Measurements from ENCODE around the gene ARHGAP23.

ARHGAP23 gene

GRCh38 chr17:38532451-38532850 is 104.2 kb downstream of the ARHGAP23 start:
- no peak for DNase-seq

DNA sequence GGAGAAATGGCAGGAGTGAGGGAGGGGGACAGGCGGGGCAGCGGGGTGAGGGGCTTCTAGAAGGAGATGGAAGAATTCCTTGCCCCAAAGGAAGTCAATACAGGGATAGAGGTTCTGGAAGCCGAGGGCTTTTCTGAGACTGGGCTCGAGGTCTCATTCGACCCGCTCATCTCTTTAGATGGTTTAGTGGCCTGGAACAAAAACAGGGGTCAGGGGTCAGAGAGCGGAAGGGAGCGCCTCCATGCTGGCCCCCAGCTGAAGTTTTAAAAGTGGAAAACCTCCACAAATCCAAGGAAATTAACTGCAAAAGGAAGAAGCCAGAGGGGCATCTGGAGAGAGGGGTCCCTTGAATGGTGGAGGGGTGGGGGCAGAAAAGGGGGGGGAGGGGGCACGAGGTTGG is 105.0 kb downstream of the ARHGAP23 start:
- DNase-seq: no peak

- DNase-seq: no peak
These were observed 105.7 kb downstream of the ARHGAP23 start for GRCh38 chr17:38533866-38534497.

DNA sequence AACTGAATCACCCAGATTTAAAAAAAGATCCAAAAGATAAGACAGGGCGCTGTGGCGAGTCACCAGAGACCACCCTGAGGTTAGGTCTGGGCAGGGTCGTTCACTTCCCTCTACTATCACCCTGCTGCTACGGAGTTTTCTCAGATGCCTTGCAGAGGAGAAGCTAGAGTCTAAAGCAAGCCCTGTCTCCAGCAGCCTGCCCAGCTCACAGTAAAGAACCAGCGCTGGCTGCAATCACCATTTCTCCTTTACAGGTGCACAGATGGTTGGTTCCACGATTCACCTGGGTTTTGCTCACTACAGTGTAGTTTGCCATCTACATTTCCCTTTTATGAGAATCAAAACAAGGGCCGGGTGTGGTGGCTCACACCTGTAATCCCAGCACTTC is 106.2 kb downstream of the ARHGAP23 start:
- no peak for DNase-seq

- DNase-seq: no peak
These were observed 107.6 kb downstream of the ARHGAP23 start for GRCh38 chr17:38535886-38536285.

DNA sequence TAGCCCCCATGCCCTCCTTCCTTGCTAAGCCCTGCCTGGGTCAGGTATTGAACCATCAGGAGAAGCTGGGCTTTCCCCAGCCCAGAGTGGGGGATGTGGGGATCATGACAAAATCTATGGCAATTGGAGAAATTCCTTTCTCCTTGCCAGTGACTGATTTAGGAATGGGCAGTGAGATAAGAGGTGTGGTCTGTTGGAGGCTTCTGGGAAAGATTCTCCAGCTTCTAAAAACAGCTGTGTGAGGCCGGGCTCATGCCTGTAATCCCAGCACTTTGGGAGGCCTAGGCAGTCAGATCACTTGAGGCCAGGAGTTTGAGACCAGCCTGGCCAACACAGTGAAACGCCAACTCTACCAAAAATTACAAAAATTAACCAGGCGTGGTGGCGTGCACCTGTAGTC is 108.4 kb downstream of the ARHGAP23 start:
- DNase-seq: no peak

- no peak for DNase-seq
These were observed 110.6 kb downstream of the ARHGAP23 start for GRCh38 chr17:38538906-38539305.

DNA sequence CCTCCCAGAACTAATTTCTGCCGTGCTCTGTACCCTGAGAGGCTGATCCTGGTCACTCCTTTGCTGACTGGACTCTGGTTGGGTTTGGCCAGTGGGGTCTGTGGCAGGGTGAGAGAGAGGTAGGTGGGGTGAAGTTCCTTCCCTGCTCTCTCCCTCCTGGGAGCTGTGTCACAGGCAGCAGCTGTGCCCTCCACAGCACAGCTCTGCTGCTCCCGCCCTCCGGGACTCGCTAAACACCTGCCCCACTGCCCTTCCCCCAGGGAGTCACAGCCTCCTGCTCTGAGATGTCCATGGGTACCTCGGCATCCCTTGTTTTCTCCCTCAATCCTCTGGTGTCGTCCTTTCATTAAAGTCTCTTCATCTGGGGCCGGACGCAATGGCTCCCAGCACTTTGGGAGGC is 111.1 kb downstream of the ARHGAP23 start:
- DNase-seq: no peak

GRCh38 chr17:38540514-38541045 is 112.3 kb downstream of the ARHGAP23 start:
- DNase-seq: no peak

- no peak for DNase-seq
These were observed 113.0 kb downstream of the ARHGAP23 start for GRCh38 chr17:38541281-38541680.

DNA sequence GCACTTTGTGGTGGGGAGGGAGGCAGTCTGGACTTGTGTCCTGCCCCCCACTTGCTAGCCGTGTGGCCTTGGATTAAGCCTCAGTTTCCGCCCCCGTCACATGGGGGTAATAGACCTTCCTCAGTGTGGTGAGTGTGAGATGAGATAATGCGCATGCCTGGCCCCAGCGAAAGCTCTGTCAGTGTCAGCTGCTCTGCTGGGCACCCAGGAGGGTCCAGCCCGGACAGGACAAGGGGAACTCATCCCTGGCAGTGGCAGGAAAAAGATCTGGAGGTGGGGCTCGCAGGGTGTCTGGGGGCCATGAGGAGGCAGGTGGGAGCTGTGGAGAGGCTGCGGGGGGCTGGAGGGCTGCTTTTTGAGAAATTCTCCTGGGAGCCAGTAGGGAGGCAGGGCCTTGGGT is 114.0 kb downstream of the ARHGAP23 start:
- no peak for DNase-seq

DNA sequence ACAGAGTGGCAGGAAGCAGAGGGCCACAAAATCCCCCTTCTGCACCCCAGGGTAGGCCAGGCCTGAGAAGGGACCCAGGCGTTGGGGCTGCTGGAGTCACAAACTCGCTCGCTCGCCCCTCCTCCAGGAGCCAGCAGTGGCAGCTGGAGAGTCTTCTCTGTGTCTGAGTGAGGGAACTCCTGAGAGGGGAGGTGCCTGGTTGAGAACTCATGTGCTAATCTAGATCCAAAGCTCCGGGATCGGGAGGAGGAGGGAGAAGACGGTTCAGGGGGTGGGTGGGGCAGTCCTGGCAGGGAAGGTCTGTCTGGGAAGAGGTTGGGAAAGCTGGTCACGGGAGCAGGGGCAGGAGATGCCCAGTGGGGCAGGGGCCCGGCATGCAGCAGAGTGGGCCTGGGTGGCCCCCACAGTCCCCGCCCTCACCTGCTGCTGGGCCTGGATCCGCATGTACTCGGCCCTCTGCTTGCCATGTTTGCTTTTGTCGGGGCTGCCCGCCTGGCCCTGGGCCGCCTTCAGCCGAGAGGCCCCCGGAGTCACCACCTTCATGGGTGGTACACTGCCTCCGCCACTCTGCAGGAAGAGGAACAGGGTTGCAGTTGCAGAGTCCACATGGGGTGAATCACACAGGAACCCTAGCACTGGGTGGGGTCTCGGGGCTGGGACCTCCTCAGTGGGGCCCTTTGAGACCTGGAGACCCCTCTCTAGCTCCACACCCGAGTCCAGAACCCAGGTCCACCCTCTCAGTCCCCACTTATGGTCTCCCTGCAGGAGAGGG is 115.3 kb downstream of the ARHGAP23 start:
- no peak for DNase-seq

GRCh38 chr17:38544175-38544838 is 116.0 kb downstream of the ARHGAP23 start:
- no peak for DNase-seq

DNA sequence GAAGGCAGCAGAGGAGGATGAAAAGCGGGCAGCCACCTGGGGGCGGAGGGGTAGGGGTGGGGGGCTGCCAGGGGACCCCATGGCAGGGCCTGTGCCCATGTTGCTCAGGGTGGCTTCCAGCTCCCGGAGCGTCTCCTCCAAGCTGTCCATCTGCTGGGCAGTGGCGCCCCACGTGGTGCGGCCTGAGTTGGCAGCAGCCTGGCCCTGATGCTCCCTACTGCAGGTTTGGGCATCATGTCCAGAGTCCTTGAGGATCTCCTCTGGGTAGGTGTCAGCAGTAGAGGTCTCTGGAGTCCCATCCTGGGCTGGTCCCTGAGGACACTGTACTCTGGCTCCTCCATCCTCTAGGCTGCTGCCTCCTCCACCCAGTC is 116.6 kb downstream of the ARHGAP23 start:
- no peak for DNase-seq

DNA sequence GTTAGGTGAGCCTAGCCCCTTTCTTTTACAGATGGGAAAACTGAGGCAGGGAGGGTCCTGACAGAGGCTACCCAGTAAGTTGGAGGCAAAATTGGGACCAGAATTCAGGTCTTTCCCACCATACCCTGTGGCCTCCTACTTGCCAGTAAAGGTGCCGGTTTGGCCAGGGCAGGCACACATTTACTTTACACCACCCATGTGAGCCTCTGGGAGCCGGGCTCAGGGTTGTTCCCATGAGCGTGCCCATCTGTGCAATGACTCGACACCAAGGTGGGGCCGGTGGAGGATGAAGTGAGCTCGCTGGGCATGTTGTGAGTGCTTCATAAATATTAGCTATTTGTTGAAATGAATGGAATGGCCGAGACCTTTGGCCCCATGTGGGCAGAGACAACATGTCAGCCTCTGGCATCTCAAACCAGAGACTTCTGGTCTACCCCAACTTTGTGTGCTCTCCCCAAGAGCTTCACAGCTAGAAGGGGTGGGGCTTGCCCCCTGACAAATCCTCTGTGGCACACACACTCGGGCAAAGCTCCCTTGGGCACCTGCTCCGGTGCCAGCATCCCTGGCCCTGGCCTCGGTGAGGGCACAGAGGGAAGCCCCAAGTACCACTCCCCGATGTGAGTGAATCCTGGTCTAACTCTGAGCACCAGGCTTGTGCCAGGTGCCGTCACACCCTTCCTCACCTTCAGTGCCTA is 117.4 kb downstream of the ARHGAP23 start:
- no peak for DNase-seq

- DNase-seq: no peak
These were observed 118.1 kb downstream of the ARHGAP23 start for GRCh38 chr17:38546396-38546795.

- DNase-seq: no peak
These were observed 119.2 kb downstream of the ARHGAP23 start for GRCh38 chr17:38547444-38547843.

DNA sequence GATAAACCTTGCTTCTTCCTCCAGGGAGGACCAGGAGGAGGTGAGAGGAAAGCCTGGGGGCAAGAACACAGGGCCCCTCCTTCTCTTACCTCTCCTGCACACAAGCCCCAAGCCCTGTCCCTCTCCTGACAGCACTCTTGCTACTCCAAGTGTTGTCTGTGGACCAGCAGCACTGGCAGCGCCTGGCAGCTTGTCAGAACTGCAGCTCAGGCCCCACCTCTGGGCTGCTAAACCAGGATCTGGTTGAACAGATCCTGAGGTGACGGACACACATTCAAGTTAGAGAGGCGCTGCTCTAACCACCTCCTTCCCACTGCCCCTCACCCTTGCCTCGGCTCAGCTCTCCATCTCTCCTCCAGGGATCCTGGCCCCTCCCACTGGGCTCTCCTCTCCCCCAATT is 121.0 kb downstream of the ARHGAP23 start:
- DNase-seq: no peak

- DNase-seq: no peak
These were observed 122.4 kb downstream of the ARHGAP23 start for GRCh38 chr17:38550661-38551060.

- no peak for DNase-seq
These were observed 122.9 kb downstream of the ARHGAP23 start for GRCh38 chr17:38551121-38551520.

GRCh38 chr17:38552343-38552742 is 124.1 kb downstream of the ARHGAP23 start:
- DNase-seq: no peak

- DNase-seq: no peak
These were observed 126.4 kb downstream of the ARHGAP23 start for GRCh38 chr17:38554430-38555350.

All from retina (tissue), 1 donor.